Measurements from ENCODE around the gene COBL.

The COBL gene

GRCh38 chr7:51033727-51034520 is 282.7 kb downstream of the COBL start:
- no peaks in the 10 kb centered on the region for H3K27me3 ChIP-seq (replicated peaks; ENCODE audit: control insufficient read depth, insufficient read depth, low read length)
- DNase-seq (ENCODE audit: extremely low read depth, insufficient read length): no peak
- no peak for TF ChIP-seq CTCF (IDR thresholded peaks at IDR 0.05; ENCODE audit: insufficient read depth, low read length, poor library complexity, severe bottlenecking)
- no peaks in the 10 kb centered on the region for H3K36me3 ChIP-seq (ENCODE audit: control insufficient read depth, insufficient read depth, low read length)
- H3K4me3 ChIP-seq (replicated peaks; ENCODE audit: low read depth, low read length): no peak overlapping the region

DNA sequence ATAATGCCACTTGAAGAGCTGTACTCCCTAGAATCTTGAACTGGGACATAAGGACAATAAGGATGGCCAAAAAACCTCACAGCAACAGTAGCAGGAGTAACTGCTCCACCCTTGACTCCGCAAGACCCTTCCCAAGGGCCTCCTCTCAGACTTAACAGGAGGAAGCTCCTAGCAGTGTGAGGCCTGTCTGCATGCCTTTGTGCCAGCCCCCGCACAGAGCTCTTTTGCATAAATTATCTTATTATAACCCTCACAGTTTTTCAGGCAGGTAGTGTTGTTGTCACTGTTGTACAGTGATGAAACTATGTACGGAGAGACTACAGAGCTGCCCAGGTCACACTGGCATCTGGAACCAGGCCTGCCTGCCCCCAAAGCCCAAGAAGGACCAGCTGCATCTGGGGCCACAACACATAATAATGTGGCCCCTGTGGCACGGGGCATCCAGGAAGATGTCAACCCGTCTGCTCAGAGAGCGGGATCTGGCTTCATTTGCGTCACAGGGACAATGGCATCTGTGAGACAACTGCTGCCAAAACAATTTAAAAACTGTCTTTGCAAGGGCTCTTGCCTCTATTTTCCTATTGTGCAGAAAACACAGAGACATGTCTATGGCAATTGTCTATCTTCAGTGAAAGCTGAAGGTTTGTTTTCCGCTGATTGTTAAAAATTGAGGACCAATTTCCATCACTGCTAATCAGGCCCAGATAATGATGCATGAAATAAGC is 284.7 kb downstream of the COBL start:
- H3K27me3 ChIP-seq (replicated peaks; ENCODE audit: control insufficient read depth, insufficient read depth, low read length): no peaks in the 10 kb centered on the region
- TF ChIP-seq CTCF (IDR thresholded peaks at IDR 0.05; ENCODE audit: insufficient read depth, low read length, poor library complexity, severe bottlenecking): no peak
- no peak overlapping the region for H3K4me3 ChIP-seq (replicated peaks; ENCODE audit: low read depth, low read length)
- DNase-seq (ENCODE audit: extremely low read depth, insufficient read length): no peak
- H3K36me3 ChIP-seq (ENCODE audit: control insufficient read depth, insufficient read depth, low read length): no peaks in the 10 kb centered on the region

DNA sequence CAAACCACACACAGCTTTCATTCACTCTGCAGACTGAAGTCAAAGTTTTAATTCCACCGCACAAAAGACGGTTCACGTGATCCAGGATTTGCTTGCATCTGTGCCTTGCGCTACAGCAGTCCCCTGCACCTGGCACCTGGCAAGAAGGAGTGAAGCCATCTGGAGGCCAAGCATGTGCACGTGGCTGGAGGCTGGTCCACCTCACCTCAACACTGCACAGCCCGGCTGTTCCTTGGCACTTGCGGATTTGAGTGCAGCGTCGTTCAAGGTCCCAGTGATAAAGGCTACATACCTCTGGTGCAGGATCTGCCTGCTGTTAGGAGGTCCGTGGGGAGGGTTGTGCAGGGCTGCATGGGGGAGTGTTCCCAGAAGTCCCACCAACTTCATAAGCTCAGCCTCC is 285.4 kb downstream of the COBL start:
- H3K4me3 ChIP-seq (replicated peaks; ENCODE audit: low read depth, low read length): no peak overlapping the region
- DNase-seq (ENCODE audit: extremely low read depth, insufficient read length): no peak
- no peaks in the 10 kb centered on the region for H3K36me3 ChIP-seq (ENCODE audit: control insufficient read depth, insufficient read depth, low read length)
- no peaks in the 10 kb centered on the region for H3K27me3 ChIP-seq (replicated peaks; ENCODE audit: control insufficient read depth, insufficient read depth, low read length)
- no peak for TF ChIP-seq CTCF (IDR thresholded peaks at IDR 0.05; ENCODE audit: insufficient read depth, low read length, poor library complexity, severe bottlenecking)

- no peaks in the 10 kb centered on the region for H3K36me3 ChIP-seq (ENCODE audit: control insufficient read depth, insufficient read depth, low read length)
- TF ChIP-seq CTCF (IDR thresholded peaks at IDR 0.05; ENCODE audit: insufficient read depth, low read length, poor library complexity, severe bottlenecking): no peak
- DNase-seq (ENCODE audit: extremely low read depth, insufficient read length): no peak
- no peaks in the 10 kb centered on the region for H3K27me3 ChIP-seq (replicated peaks; ENCODE audit: control insufficient read depth, insufficient read depth, low read length)
- no peak overlapping the region for H3K4me3 ChIP-seq (replicated peaks; ENCODE audit: low read depth, low read length)
Measured at GRCh38 chr7:51029701-51030191, 286.9 kb downstream of the COBL start.

- TF ChIP-seq CTCF (IDR thresholded peaks at IDR 0.05; ENCODE audit: insufficient read depth, low read length, poor library complexity, severe bottlenecking): no peak
- Histone ChIP-seq H3K36me3 (ENCODE audit: control insufficient read depth, insufficient read depth, low read length) (no peaks in the 10 kb centered on the region), H3K27me3 (replicated peaks; ENCODE audit: control insufficient read depth, insufficient read depth, low read length) (no peaks in the 10 kb centered on the region), H3K4me3 (replicated peaks; ENCODE audit: low read depth, low read length) (no peak overlapping the region)
- DNase-seq (ENCODE audit: extremely low read depth, insufficient read length): no peak
Measured at GRCh38 chr7:51029131-51029530, 287.5 kb downstream of the COBL start.

All from GM06990 (cell line).